K562 (cell line): ENCODE results near the gene CTSW. TPM values are rescaled to one million over a fixed set of nuclear protein-coding genes. Genes with fewer than 3 reads are reported as not detected.

Experiments
- ATAC-seq: fragments of 200-7000 bp; cut with Tn5 transposase; 3 replicates; pipeline ENCODE4 v1.9.1; 2020; ENCODE audit warnings: moderate library complexity
- BruUV-seq: library from RNA; stranded (reverse); fragments of 400-500 nt; replicated peaks from 2 replicates; lab custom pipeline; 2021; lab: Mats Ljungman, UMichigan
- CTCF ChIA-PET: fragments of 300-600 bp; formaldehyde crosslinking; extraction: SDS; loops from one replicate; lab custom pipeline; 2021; ENCODE audit warnings: low intra/inter-chr PET ratio; lab: Yijun Ruan, JAX
- POLR2A ChIA-PET: fragments of 300-600, 350-650 bp; sonication (Branson Sonifier 250); formaldehyde crosslinking; extraction: SDS; loops from one replicate; lab custom pipeline; 2021; ENCODE audit warnings: antibody characterized with exemption, inconsistent platforms; lab: Yijun Ruan, JAX
- DNase-seq, 4 experiments: peaks; one replicate each; pipeline versions ENCODE4 v3.0.0 to v3.0.0-alpha.2; 2011 to 2018; ENCODE audit warnings: low spot score in 3 of 4, mixed read lengths in 3 of 4; ENCODE audit errors: extremely low read depth in 1 of 4
- FAIRE-seq: peaks from 2 replicates; lab custom pipeline; 2011; peaks lifted over from hg19 to GRCh38; lab: Jason Lieb, UNC
- H2AFZ ChIP-seq: 2 replicates; pipeline ENCODE4 v1.6.0; 2011; ENCODE audit warnings: low read depth, low read length, control low read depth, inconsistent platforms
- H3K27ac ChIP-seq: fragments of 200-600 bp; 3 replicates; pipeline ENCODE4 v1.8.0; 2011; ENCODE audit warnings: low read depth, mild to moderate bottlenecking, control low read depth, inconsistent platforms, low read length, moderate library complexity, mixed read lengths; ENCODE audit errors: extremely low read depth
- H3K27me3 ChIP-seq, 2 experiments: fragments of 300-600 bp in 1 of 2; 2 replicates in 1 of 2; 3 replicates in 1 of 2; pipeline versions ENCODE4 v1.6.0 to v1.8.0; 2011; ENCODE audit warnings: inconsistent platforms in 2 of 2, low read length in 2 of 2, mild to moderate bottlenecking in 1 of 2, mixed read lengths in 1 of 2, moderate library complexity in 1 of 2; ENCODE audit not compliant: control insufficient read depth in 2 of 2, insufficient read depth in 2 of 2
- H3K36me3 ChIP-seq: fragments of 300-600 bp; 3 replicates; pipeline ENCODE4 v1.8.0; 2011; ENCODE audit warnings: mild to moderate bottlenecking, low read length, inconsistent platforms; ENCODE audit not compliant: control insufficient read depth, insufficient read depth
- H3K4me1 ChIP-seq, 2 experiments: fragments of 200-600 bp in 1 of 2; replicated peaks in 1 of 2; 2 replicates in 1 of 2; 3 replicates in 1 of 2; pipeline versions ENCODE4 v1.5.1 to v1.8.0; 2011; ENCODE audit warnings: inconsistent platforms in 2 of 2, low read length in 2 of 2, mild to moderate bottlenecking in 1 of 2, mixed read lengths in 1 of 2, moderate library complexity in 1 of 2; ENCODE audit not compliant: control insufficient read depth in 2 of 2, insufficient read depth in 2 of 2
- H3K4me2 ChIP-seq: 2 replicates; pipeline ENCODE4 v1.6.1; 2011; ENCODE audit warnings: low read length, control low read depth, inconsistent platforms, mixed read lengths; ENCODE audit not compliant: insufficient read depth
- H3K4me3 ChIP-seq: fragments of 200-600 bp; sonication (generic), shearing (Covaris generic); 2 replicates; pipeline ENCODE4 v1.5.1; 2016; ENCODE audit warnings: control low read depth, inconsistent platforms
- H3K79me2 ChIP-seq: fragments of 200-600 bp; 3 replicates; pipeline ENCODE4 v1.8.0; 2011; ENCODE audit warnings: low read length, inconsistent platforms; ENCODE audit not compliant: control insufficient read depth, insufficient read depth
- H3K9ac ChIP-seq, 2 experiments: 2 replicates each; pipeline versions ENCODE4 v1.6.0 to v1.6.1; 2011; ENCODE audit warnings: low read depth in 2 of 2, low read length in 2 of 2, control low read depth in 1 of 2, inconsistent platforms in 1 of 2, mild to moderate bottlenecking in 1 of 2, mixed read lengths in 1 of 2; ENCODE audit not compliant: insufficient read depth in 1 of 2
- H3K9me1 ChIP-seq: one replicate; pipeline ENCODE4 v1.6.0; 2011; ENCODE audit warnings: inconsistent platforms, mild to moderate bottlenecking, low read length, moderate library complexity; ENCODE audit not compliant: control insufficient read depth, insufficient read depth
- H3K9me3 ChIP-seq: replicated peaks from 2 replicates; pipeline ENCODE4 v1.5.1; 2011; ENCODE audit warnings: low read depth, low read length, inconsistent platforms; ENCODE audit not compliant: control insufficient read depth, insufficient read depth
- H4K20me1 ChIP-seq: replicated peaks from 2 replicates; pipeline ENCODE4 v1.6.1; 2011; ENCODE audit warnings: low read length, inconsistent platforms, mixed read lengths; ENCODE audit not compliant: control insufficient read depth, insufficient read depth
- KLF6 ChIP-seq: fragments of 250-450 bp; sonication (Bioruptor Pico); IDR thresholded peaks from 2 replicates; pipeline ENCODE4 v1.4.0; 2020; ENCODE audit warnings: mild to moderate bottlenecking, moderate library complexity, borderline replicate concordance
- RBFOX2 ChIP-seq: fragments of 200-400 bp; formaldehyde crosslinking; IDR thresholded peaks from 2 replicates; pipeline ENCODE4 v1.6.1; 2017; ENCODE audit warnings: low read depth, mild to moderate bottlenecking, low read length, moderate library complexity
- WGBS: fragments of 100-300 bp; shearing (Covaris generic); methylation state at CpG from one replicate; pipeline ENCODE4 v1.1.6; 2016; ENCODE audit warnings: low coverage, mixed read lengths; ENCODE audit not compliant: insufficient coverage; ENCODE audit errors: missing lambda C conversion rate; 5-methylcytosine and 5-hydroxymethylcytosine counted together
- in situ Hi-C: fragments of 300-500 bp; cut with MboI; formaldehyde crosslinking; loops from 4 replicates; pipeline ENCODE4 v1.15.0; 2018; ENCODE audit warnings: inconsistent platforms, mixed read lengths
- intact Hi-C: fragments of 100-400 bp; cut with micrococcal nuclease; formaldehyde crosslinking; loops from 2 replicates; pipeline ENCODE4 v1.14.2; 2022
- polyA plus RNA-seq, 8 experiments: library from polyadenylated mRNA; depleted of rRNA in 4 of 8; stranded (reverse) in 5 of 8; unstranded in 3 of 8; fragments of >200 nt; fragmentation: Nextera tagmentation in 2 of 8; fragmentation: Illumina TruSeq in 1 of 8; extraction: Ambion mirVana in 2 of 8; extraction: Trizol in 1 of 8; gene quantifications; 2 replicates each; pipeline versions ENCODE4 v1.2.1 to v1.2.3, GENCODE V29; 2011 to 2014; ENCODE audit warnings: inconsistent platforms in 1 of 8, missing spikeins in 1 of 8
- total RNA-seq, 7 experiments: library from RNA; depleted of rRNA in 6 of 7; stranded (reverse); fragments of >200 nt in 6 of 7; fragmentation: Illumina TruSeq in 2 of 7; extraction: Trizol in 2 of 7; gene quantifications; 2 replicates each; pipeline versions ENCODE4 v1.2.1 to v1.2.3, GENCODE V29; 2011 to 2021; ENCODE audit warnings: low replicate concordance in 1 of 7

Gene CTSW
- total and polyA plus RNA-seq, 9 of the 15 experiments (the other 6 are each of a cell fraction or from before 2014, with no cell fraction given) = 0.04 TPM; not detected in 8

GRCh38 chr11:65862191-65862735, 17.4 kb upstream of the CTSW start:
- POLR2A ChIA-PET = interaction anchor here (1.5 to 2.6 kb wide), 5 partner anchors 9 to 28 kb away, joined by 3 to 7 read pairs (median 4); partner anchors contain the start of gene CCDC85B
- no peaks in the 10 kb centered on the region for H3K9me1 ChIP-seq
- H3K36me3 ChIP-seq = peaks cover 61% of the 10 kb centered on the region; the same call in 2 of the 3 replicates
- no peak overlapping the region; the same call in 1 of the 2 replicates for H3K4me3 ChIP-seq
- intact Hi-C loops = no loop called here
- 86% methylated on average over 3 of the region's 5 CpGs for WGBS
- peak overlapping the region; percentile 95 for H3K4me2 ChIP-seq
- H3K9ac ChIP-seq = peak overlapping the region; percentile 99 to 100; a peak in 3 of 4 replicates
- TF ChIP-seq KLF6 (CRISPR knock-in tag) (no peak), RBFOX2 (peak; percentile 18)
- no peaks in the 10 kb centered on the region for H3K9me3 ChIP-seq
- peaks cover 33% of the 10 kb centered on the region for H3K79me2 ChIP-seq
- CTCF ChIA-PET = no interaction called here
- DNase-seq (no peak), ATAC-seq (no peak), FAIRE-seq (no peak)
- H3K4me1 ChIP-seq = peaks cover 14 to 78% of the 10 kb centered on the region in 2 experiments
- H3K27me3 ChIP-seq = no peaks in the 10 kb centered on the region; a peak in 1 of 5 replicates
- no peak overlapping the region for H2AFZ ChIP-seq
- peaks cover 2% of the 10 kb centered on the region; the same call in 1 of the 2 replicates for H4K20me1 ChIP-seq
- BruUV-seq = no TSS peak
- in situ Hi-C loops = no loop called here
- H3K27ac ChIP-seq = peak overlapping the region; percentile 96; the same call in 1 of the 3 replicates
